HEK293T (cell line): Measurements from ENCODE around the gene KCNK2.

Source experiments
- BHLHE40 ChIP-seq: fragments of 450-650 bp; IDR thresholded peaks from 2 replicates; pipeline ENCODE4 v1.6.1; 2016; ENCODE audit warnings: mild to moderate bottlenecking, moderate library complexity, borderline replicate concordance
- CTBP1 ChIP-seq: fragments of 450-650 bp; IDR thresholded peaks from 2 replicates; pipeline ENCODE4 v1.6.1; 2016; ENCODE audit warnings: borderline replicate concordance
- ELF4 ChIP-seq: fragments of 450-650 bp; IDR thresholded peaks from 2 replicates; pipeline ENCODE4 v1.6.1; 2017; ENCODE audit warnings: antibody characterized with exemption
- FOXA1 ChIP-seq: fragments of 450-650 bp; IDR thresholded peaks from 2 replicates; pipeline ENCODE4 v1.6.1; 2016; ENCODE audit warnings: mild to moderate bottlenecking
- FOXM1 ChIP-seq: fragments of 450-650 bp; IDR thresholded peaks from 2 replicates; pipeline ENCODE4 v1.6.1; 2017; ENCODE audit warnings: mild to moderate bottlenecking, borderline replicate concordance
- HDGF ChIP-seq: fragments of 450-650 bp; IDR thresholded peaks from 2 replicates; pipeline ENCODE4 v1.6.1; 2017; ENCODE audit warnings: antibody characterized with exemption, borderline replicate concordance
- LEF1 ChIP-seq: fragments of 450-650 bp; IDR thresholded peaks from 2 replicates; pipeline ENCODE4 v1.6.1; 2017; ENCODE audit warnings: mild to moderate bottlenecking, borderline replicate concordance
- NFRKB ChIP-seq: fragments of 450-650 bp; IDR thresholded peaks from 2 replicates; pipeline ENCODE4 v1.6.1; 2016; ENCODE audit warnings: mild to moderate bottlenecking, moderate library complexity
- SP1 ChIP-seq: fragments of 450-650 bp; IDR thresholded peaks from 2 replicates; pipeline ENCODE4 v1.6.1; 2017
- SUZ12 ChIP-seq: fragments of 450-650 bp; IDR thresholded peaks from 2 replicates; pipeline ENCODE4 v1.6.1; 2016; ENCODE audit warnings: mild to moderate bottlenecking
- ZNF384 ChIP-seq: fragments of 450-650 bp; IDR thresholded peaks from 2 replicates; pipeline ENCODE4 v1.6.1; 2016

GRCh38 chr1:215114154-215114933, 31.8 kb downstream of the KCNK2 start:
- TF ChIP-seq CTBP1 (no peak), ELF4 (no peak), LEF1 (no peak), HDGF (no peak), SP1 (no peak), SUZ12 (no peak), BHLHE40 (no peak), FOXM1 (no peak), ZNF384 (no peak), NFRKB (no peak), FOXA1 (no peak)
